ENCODE measurements around the gene NR3C2.

- TF ChIP-seq CTCF (IDR thresholded peaks at IDR 0.05; ENCODE audit: insufficient read depth, low read length, poor library complexity, severe bottlenecking) (no peak), EZH2phosphoT487 (conservative IDR thresholded peaks at IDR 0.05; ENCODE audit: low read length) (no peak)
These were observed 282.4 kb downstream of the NR3C2 start for GRCh38 chr4:148159793-148160192.
